Type B pancreatic cell (in vitro differentiated cells): ENCODE results near the gene PARP8. TPM values are rescaled to one million over a fixed set of nuclear protein-coding genes. Genes with fewer than 3 reads are reported as not detected.
A peak's percentile ranks its signal among the peaks of the same experiment; 100 is the strongest.

ENCODE experiments used
- DNase-seq: peaks from one replicate; pipeline ENCODE4 v3.0.0; 2021; ENCODE audit warnings: mixed read lengths; ENCODE audit not compliant: unreplicated experiment; ENCODE audit errors: extremely low spot score
- H3K27ac Mint-ChIP-seq: 2 replicates; pipeline ENCODE4 v1.8.0; 2021; ENCODE audit warnings: mild to moderate bottlenecking, mixed read lengths
- H3K27me3 Mint-ChIP-seq: 2 replicates; pipeline ENCODE4 v1.8.0; 2021; ENCODE audit warnings: mixed read lengths
- H3K36me3 Mint-ChIP-seq: 2 replicates; pipeline ENCODE4 v1.8.0; 2021; ENCODE audit warnings: mixed read lengths
- H3K4me1 Mint-ChIP-seq: one replicate; pipeline ENCODE4 v1.8.0; 2021; ENCODE audit warnings: mixed read lengths; ENCODE audit not compliant: unreplicated experiment
- H3K4me3 Mint-ChIP-seq: 2 replicates; pipeline ENCODE4 v1.8.0; 2021; ENCODE audit warnings: mild to moderate bottlenecking, mixed read lengths
- H3K9me3 Mint-ChIP-seq: 2 replicates; pipeline ENCODE4 v1.8.0; 2021; ENCODE audit warnings: mixed read lengths
- total RNA-seq: library from RNA; stranded (reverse); gene quantifications from 2 replicates; pipeline ENCODE4 v1.2.1, GENCODE V29; 2021; ENCODE audit warnings: low replicate concordance
- TF ChIP-seq, protein P1 (sequence below): fragments of 200-600 bp; sonication (generic); conservative IDR thresholded peaks from 2 replicates; pipeline ENCODE4 v1.5.0; 2021; ENCODE audit warnings: antibody characterized with exemption, mild to moderate bottlenecking

Gene PARP8
- total RNA-seq, 1 donor from 2014 or later, result 19.6 TPM

DNA sequence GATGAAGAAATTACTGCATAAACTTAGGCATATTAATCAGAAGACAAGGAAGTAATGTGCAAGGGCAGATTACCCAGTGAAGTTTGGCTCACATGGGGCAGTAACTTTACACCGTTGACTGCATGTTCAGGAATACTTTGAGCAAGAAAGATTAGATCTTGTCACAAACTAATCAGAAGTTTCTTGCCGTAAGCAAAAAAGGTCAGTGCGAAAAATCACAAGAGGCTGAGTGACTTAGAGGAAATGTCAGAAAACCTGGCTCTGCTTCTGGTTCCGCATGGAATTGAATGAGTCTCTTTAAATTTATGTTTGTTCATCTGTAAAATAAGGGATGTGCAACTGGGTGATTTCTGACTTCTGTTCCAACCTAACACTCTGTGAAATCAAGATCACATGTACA is 64.4 kb downstream of the PARP8 start:
- Mint-ChIP-seq H3K4me3 (no peak overlapping the region), H3K36me3 (no peaks in the 10 kb centered on the region), H3K27me3 (peaks cover 7% of the 10 kb centered on the region), H3K27ac (no peak overlapping the region), H3K9me3 (no peaks in the 10 kb centered on the region), H3K4me1 (peaks cover 12% of the 10 kb centered on the region)
- DNase-seq, result no peak
- TF ChIP-seq, protein P1, sequence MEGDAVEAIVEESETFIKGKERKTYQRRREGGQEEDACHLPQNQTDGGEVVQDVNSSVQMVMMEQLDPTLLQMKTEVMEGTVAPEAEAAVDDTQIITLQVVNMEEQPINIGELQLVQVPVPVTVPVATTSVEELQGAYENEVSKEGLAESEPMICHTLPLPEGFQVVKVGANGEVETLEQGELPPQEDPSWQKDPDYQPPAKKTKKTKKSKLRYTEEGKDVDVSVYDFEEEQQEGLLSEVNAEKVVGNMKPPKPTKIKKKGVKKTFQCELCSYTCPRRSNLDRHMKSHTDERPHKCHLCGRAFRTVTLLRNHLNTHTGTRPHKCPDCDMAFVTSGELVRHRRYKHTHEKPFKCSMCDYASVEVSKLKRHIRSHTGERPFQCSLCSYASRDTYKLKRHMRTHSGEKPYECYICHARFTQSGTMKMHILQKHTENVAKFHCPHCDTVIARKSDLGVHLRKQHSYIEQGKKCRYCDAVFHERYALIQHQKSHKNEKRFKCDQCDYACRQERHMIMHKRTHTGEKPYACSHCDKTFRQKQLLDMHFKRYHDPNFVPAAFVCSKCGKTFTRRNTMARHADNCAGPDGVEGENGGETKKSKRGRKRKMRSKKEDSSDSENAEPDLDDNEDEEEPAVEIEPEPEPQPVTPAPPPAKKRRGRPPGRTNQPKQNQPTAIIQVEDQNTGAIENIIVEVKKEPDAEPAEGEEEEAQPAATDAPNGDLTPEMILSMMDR, result no peak

DNA sequence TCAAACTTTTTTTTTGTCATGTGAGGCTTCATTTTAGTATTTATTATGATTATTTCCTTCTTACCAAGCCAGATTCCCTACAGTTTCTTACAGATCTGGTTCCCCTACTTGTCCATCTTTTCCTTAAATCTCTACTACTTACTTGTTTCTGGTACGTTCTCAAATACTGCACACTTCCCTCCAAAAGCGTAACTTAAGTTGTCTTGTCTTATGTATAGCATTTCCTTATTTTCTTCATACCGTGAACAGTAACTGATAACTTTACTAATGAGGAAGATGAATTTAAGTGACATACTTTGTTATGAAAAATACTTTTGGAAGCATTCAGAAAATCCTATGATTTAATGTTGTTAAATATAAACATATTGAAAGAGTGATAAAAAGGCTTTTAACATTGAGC is 67.3 kb downstream of the PARP8 start:
- Mint-ChIP-seq H3K9me3 (no peaks in the 10 kb centered on the region), H3K27ac (no peak overlapping the region), H3K36me3 (no peaks in the 10 kb centered on the region), H3K27me3 (peaks cover 7% of the 10 kb centered on the region), H3K4me3 (no peak overlapping the region), H3K4me1 (peaks cover 12% of the 10 kb centered on the region)
- TF ChIP-seq, protein P1, result no peak
- no peak for DNase-seq

DNA sequence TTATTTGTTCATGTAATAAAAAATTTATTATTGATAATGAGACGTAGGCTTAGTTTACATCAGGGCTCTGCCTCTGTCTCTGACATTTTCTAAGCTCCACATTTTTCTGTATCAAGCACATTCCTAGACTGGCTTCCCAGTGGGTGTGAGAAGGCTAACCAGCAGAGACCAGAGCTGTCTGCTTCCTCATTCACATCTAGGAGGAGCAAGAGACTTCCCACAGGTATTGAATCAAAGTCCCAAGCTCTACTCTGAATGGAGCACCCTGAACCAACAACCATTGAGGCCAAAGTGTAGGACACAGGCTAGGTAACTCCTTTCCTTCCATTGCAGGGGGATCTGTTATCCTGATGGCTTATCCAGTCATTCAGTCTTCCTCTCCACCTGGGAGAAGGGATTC is 72.4 kb downstream of the PARP8 start:
- H3K4me1 Mint-ChIP-seq, result peaks cover 12% of the 10 kb centered on the region
- peaks cover under 1% of the 10 kb centered on the region for H3K27me3 Mint-ChIP-seq
- H3K27ac Mint-ChIP-seq, result no peak overlapping the region
- no peak overlapping the region for H3K4me3 Mint-ChIP-seq
- peaks cover 4% of the 10 kb centered on the region for H3K9me3 Mint-ChIP-seq
- DNase-seq, result no peak
- TF ChIP-seq, protein P1, result no peak
- no peaks in the 10 kb centered on the region for H3K36me3 Mint-ChIP-seq

DNA sequence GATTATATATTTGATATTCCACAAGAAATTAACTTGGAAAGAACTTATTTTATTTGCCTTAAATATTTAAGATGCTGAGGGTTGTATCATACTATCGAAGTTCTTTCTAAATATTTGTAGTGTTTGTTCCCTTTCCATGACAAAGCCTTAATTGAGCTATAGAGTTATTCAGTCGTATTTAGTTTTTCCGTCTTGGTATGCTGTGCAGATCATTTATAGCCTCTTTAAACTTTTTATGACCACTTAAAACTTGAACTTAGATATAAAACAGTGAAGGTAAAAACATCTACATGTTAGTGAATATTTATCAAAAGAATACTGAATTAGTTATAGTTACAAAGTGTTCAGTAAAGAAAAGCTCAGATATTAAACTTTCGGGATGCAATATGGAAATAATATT is 74.4 kb downstream of the PARP8 start:
- Mint-ChIP-seq H3K36me3 (no peaks in the 10 kb centered on the region), H3K4me1 (peaks cover 12% of the 10 kb centered on the region), H3K4me3 (no peak overlapping the region), H3K27ac (no peak overlapping the region), H3K27me3 (no peaks in the 10 kb centered on the region), H3K9me3 (peaks cover 4% of the 10 kb centered on the region)
- DNase-seq, result no peak
- TF ChIP-seq, protein P1, result no peak

DNA sequence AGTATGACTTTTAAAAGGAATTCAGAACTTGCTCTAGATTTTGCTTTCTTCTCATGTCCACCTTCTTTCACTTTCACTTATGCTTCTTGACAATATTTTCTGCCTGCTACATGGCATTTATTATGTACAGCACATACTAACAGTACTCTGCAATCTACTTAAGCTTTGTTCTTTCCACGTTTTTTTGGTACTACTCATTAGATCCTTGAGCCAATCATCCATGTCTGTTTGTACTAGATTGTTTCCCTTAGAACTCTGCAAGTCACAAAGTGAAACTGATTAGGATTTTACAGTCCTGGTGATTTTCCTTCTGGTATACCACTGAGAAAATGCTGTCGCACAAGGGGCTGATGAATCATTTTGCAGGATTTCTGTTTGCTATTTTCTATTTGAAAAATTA is 78.3 kb downstream of the PARP8 start:
- TF ChIP-seq, protein P1, result no peak
- Mint-ChIP-seq H3K9me3 (peaks cover 4% of the 10 kb centered on the region), H3K36me3 (no peaks in the 10 kb centered on the region), H3K4me3 (peak overlapping the region; percentile 54), H3K27me3 (no peaks in the 10 kb centered on the region), H3K4me1 (peaks cover 12% of the 10 kb centered on the region), H3K27ac (no peak overlapping the region)
- no peak for DNase-seq
